WI38 (cell line): Measurements from ENCODE around the gene HORMAD1.
A peak's percentile ranks its signal among the peaks of the same experiment; 100 is the strongest.
"Not testable (repeated sequence)": the region's sequence is repeated elsewhere in the genome, so short reads cannot be mapped to it uniquely, and the experiment has no call there.

ENCODE experiments used
- H3K4me3 ChIP-seq: 2 replicates; pipeline ENCODE4 v1.5.1; 2011; ENCODE audit warnings: low read depth, mild to moderate bottlenecking, control low read depth, low read length
- TF ChIP-seq, protein P1 (sequence below): IDR thresholded peaks from 2 replicates; pipeline ENCODE4 v1.5.1; 2012; ENCODE audit warnings: low read depth, mild to moderate bottlenecking, control low read depth, low read length

Gene HORMAD1

GRCh38 chr1:150720098-150720497, 597 bp downstream of the HORMAD1 start:
- TF ChIP-seq, protein P1, sequence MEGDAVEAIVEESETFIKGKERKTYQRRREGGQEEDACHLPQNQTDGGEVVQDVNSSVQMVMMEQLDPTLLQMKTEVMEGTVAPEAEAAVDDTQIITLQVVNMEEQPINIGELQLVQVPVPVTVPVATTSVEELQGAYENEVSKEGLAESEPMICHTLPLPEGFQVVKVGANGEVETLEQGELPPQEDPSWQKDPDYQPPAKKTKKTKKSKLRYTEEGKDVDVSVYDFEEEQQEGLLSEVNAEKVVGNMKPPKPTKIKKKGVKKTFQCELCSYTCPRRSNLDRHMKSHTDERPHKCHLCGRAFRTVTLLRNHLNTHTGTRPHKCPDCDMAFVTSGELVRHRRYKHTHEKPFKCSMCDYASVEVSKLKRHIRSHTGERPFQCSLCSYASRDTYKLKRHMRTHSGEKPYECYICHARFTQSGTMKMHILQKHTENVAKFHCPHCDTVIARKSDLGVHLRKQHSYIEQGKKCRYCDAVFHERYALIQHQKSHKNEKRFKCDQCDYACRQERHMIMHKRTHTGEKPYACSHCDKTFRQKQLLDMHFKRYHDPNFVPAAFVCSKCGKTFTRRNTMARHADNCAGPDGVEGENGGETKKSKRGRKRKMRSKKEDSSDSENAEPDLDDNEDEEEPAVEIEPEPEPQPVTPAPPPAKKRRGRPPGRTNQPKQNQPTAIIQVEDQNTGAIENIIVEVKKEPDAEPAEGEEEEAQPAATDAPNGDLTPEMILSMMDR = no peak
- H3K4me3 ChIP-seq = no peak overlapping the region

GRCh38 chr1:150718225-150718891, 2.3 kb downstream of the HORMAD1 start:
- TF ChIP-seq, protein P1 = no peak

GRCh38 chr1:150709031-150709430, 11.7 kb downstream of the HORMAD1 start:
- not testable (repeated sequence) for H3K4me3 ChIP-seq

More at GRCh38 chr1:150718225-150718891, 2.3 kb downstream of the HORMAD1 start:
- H3K4me3 ChIP-seq = no peak overlapping the region

DNA sequence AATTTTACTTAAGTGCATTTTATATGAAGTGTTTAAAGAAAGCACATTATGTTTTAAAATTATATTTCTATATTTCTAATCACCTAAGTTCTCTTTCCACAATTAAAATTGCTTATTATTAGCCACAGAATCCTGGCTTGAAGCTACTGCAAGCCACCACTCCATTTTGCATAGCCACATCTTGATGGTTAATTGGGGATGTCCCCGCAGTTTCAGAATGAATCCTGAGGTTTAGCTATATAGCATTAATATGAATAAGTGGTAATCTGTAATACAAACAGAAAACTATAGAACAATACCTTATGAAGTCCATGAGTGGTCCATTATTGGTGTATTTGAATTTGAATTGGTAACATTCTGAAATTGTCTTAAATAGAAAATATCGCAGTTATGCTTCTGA, 12.1 kb downstream of the HORMAD1 start:
- no peak overlapping the region for H3K4me3 ChIP-seq
- TF ChIP-seq, protein P1 = no peak

GRCh38 chr1:150706091-150706490, 14.6 kb downstream of the HORMAD1 start:
- H3K4me3 ChIP-seq = no peak overlapping the region
- TF ChIP-seq, protein P1 = no peak

- no peak overlapping the region for H3K4me3 ChIP-seq
- TF ChIP-seq, protein P1 = no peak
These were observed 17.3 kb downstream of the HORMAD1 start for GRCh38 chr1:150703427-150703826.

- TF ChIP-seq, protein P1 = no peak
- peak within 1 kb of the TSS; percentile 73 for H3K4me3 ChIP-seq
These were observed 23.4 kb downstream of the HORMAD1 start, which contains the start of gene GOLPH3L for GRCh38 chr1:150696995-150697927. GOLPH3L (minus strand) TSS chr1:150697154; CDS start chr1:150694838, 2,316 bp downstream.
